Kidney (tissue), 14 donors: ENCODE measurements around the gene TTLL11. TPM values are rescaled to one million over a fixed set of nuclear protein-coding genes. Genes with fewer than 3 reads are reported as not detected.

Experiments used
- DNase-seq, 5 donors: peaks; one replicate each; pipeline ENCODE4 v3.0.0-alpha.2; 2013 to 2020
- FAIRE-seq: peaks from 2 replicates; lab custom pipeline; 2012; peaks lifted over from hg19 to GRCh38; lab: Jason Lieb, UNC
- H3K27ac ChIP-seq, 2 donors: one replicate each; pipeline ENCODE4 v1.7.0; 2013; ENCODE audit warnings: low read depth in 2 of 2, low read length in 2 of 2, inconsistent platforms in 1 of 2
- H3K27me3 ChIP-seq: one replicate; pipeline ENCODE4 v1.7.1; 2013; ENCODE audit warnings: low read length, inconsistent platforms; ENCODE audit not compliant: control insufficient read depth, insufficient read depth
- H3K36me3 ChIP-seq, 3 donors: one replicate each; pipeline versions ENCODE4 v1.7.0 to v1.7.1; 2013; ENCODE audit warnings: low read length in 3 of 3, control low read depth in 1 of 3, inconsistent platforms in 1 of 3; ENCODE audit not compliant: insufficient read depth in 3 of 3, control insufficient read depth in 2 of 3
- H3K4me1 ChIP-seq, 3 donors: one replicate each; pipeline versions ENCODE4 v1.7.0 to v1.7.1; 2013; ENCODE audit warnings: low read length in 3 of 3, inconsistent platforms in 1 of 3, low read depth in 1 of 3; ENCODE audit not compliant: control insufficient read depth in 2 of 3, insufficient read depth in 2 of 3
- H3K4me3 ChIP-seq, 3 donors: one replicate each; pipeline versions ENCODE4 v1.7.0 to v1.8.1; 2013; ENCODE audit warnings: low read length in 3 of 3, control low read depth in 1 of 3, inconsistent platforms in 1 of 3
- H3K9ac ChIP-seq, 3 donors: one replicate each; pipeline versions ENCODE4 v1.7.0 to v1.7.1; 2013; ENCODE audit warnings: low read length in 3 of 3, control low read depth in 1 of 3, inconsistent platforms in 1 of 3
- H3K9me3 ChIP-seq, 3 donors: one replicate each; pipeline versions ENCODE4 v1.7.0 to v1.7.1; 2013; ENCODE audit warnings: low read length in 3 of 3, control low read depth in 1 of 3, inconsistent platforms in 1 of 3; ENCODE audit not compliant: control insufficient read depth in 2 of 3, insufficient read depth in 1 of 3
- CTCF ChIP-seq: IDR thresholded peaks from 3 replicates; pipeline ENCODE4 v1.5.1; 2012; ENCODE audit warnings: mild to moderate bottlenecking, moderate library complexity, borderline replicate concordance; ENCODE audit not compliant: insufficient read depth; ENCODE audit errors: extremely low read depth
- intact Hi-C: fragments of 100-400 bp; cut with DNase I; formaldehyde crosslinking; loops from one replicate; pipeline ENCODE4 v1.11.1; 2022
- polyA plus RNA-seq: library from polyadenylated mRNA; stranded (reverse); fragments of 350-450 nt; fragmentation: Illumina TruSeq; extraction: RNeasy Lipid Tissue Mini Kit (QIAGEN cat#74804); gene quantifications from one replicate; pipeline ENCODE4 v1.2.3, GENCODE V29; 2014; ENCODE audit warnings: low read depth, low replicate concordance; ENCODE audit not compliant: insufficient read depth
- total RNA-seq: library from RNA; stranded (reverse); fragmentation: NEBNext Ultra II Directional; extraction: Animal tissue kit (Norgen Biotek cat#: 25700); gene quantifications from one replicate; pipeline ENCODE4 v1.2.1, GENCODE V29; 2021
- donor health status: control.
- donor health status: control.
- donor health status: control.
- donor health status: control.
- donor health status: control.
- donor health status: DM: yes; HTN: yes; CAD: no.
- donor health status: Normal renal cell carcinoma (clear cell type).

Gene TTLL11
- total and polyA plus RNA-seq, 2 donors from 2014 or later, result 2.3 to 10.0 TPM

GRCh38 chr9:121833061-121833460 is 260.0 kb downstream of the TTLL11 start:
- Histone ChIP-seq H3K27ac (no peak overlapping the region), H3K9ac (no peak overlapping the region), H3K9me3 (no peaks in the 10 kb centered on the region), H3K4me3 (no peak overlapping the region), H3K27me3 (no peaks in the 10 kb centered on the region), H3K4me1 (peaks cover 2 to 4% (median 3%) of the 10 kb centered on the region in 3 donors), H3K36me3 (no peaks in the 10 kb centered on the region)
- no peak for DNase-seq
- no peak for FAIRE-seq
- intact Hi-C loops, result no loop called here
- TF ChIP-seq CTCF, result no peak

- no peaks in the 10 kb centered on the region for H3K27me3 ChIP-seq
- DNase-seq (no peak), FAIRE-seq (no peak)
- H3K9me3 ChIP-seq, result no peaks in the 10 kb centered on the region
- H3K27ac ChIP-seq, result no peak overlapping the region
- no peak for TF ChIP-seq CTCF
- H3K9ac ChIP-seq, result no peak overlapping the region
- H3K4me3 ChIP-seq, result no peak overlapping the region
- intact Hi-C loops, result no loop called here
- H3K36me3 ChIP-seq, result no peaks in the 10 kb centered on the region
- peaks cover 2 to 4% (median 3%) of the 10 kb centered on the region in 3 donors for H3K4me1 ChIP-seq
Measured at GRCh38 chr9:121831869-121832268, 261.2 kb downstream of the TTLL11 start.

- no peaks in the 10 kb centered on the region for H3K27me3 ChIP-seq
- no peak for FAIRE-seq
- intact Hi-C loops, result no loop called here
- H3K27ac ChIP-seq, result no peak overlapping the region
- no peak for TF ChIP-seq CTCF
- no peak overlapping the region for H3K4me3 ChIP-seq
- H3K4me1 ChIP-seq, result peaks cover under 1 to 3% (median 2%) of the 10 kb centered on the region in 3 donors
- H3K9me3 ChIP-seq, result no peaks in the 10 kb centered on the region
- H3K9ac ChIP-seq, result no peak overlapping the region
- H3K36me3 ChIP-seq, result no peaks in the 10 kb centered on the region
- DNase-seq, result no peak
Measured at GRCh38 chr9:121830441-121831140, 262.5 kb downstream of the TTLL11 start.
